Activated naive CD8-positive, alpha-beta T cell treated with anti-CD3 and anti-CD28 coated beads, Interleukin-2, amount 50 U/mL, for 24 hours (primary cell): ENCODE data around the gene MACC1.

Source experiments
- ATAC-seq: fragments of 150-1000 bp; cut with Tn5 transposase; one replicate; pipeline ENCODE4 v1.10.0; 2021
- DNase-seq: peaks from one replicate; pipeline ENCODE4 v3.0.0; 2021
- H3K27ac Mint-ChIP-seq: one replicate; pipeline ENCODE4 v1.8.0; 2021; ENCODE audit warnings: mild to moderate bottlenecking, mixed read lengths
- H3K27me3 Mint-ChIP-seq: one replicate; pipeline ENCODE4 v1.8.0; 2021; ENCODE audit warnings: mixed read lengths
- H3K36me3 Mint-ChIP-seq: one replicate; pipeline ENCODE4 v1.8.0; 2021; ENCODE audit warnings: low read depth, mixed read lengths
- H3K4me1 Mint-ChIP-seq: one replicate; pipeline ENCODE4 v1.8.0; 2021; ENCODE audit warnings: mixed read lengths
- H3K4me3 Mint-ChIP-seq: one replicate; pipeline ENCODE4 v1.8.0; 2021; ENCODE audit warnings: mild to moderate bottlenecking, moderate library complexity, mixed read lengths
- H3K9me3 Mint-ChIP-seq: one replicate; pipeline ENCODE4 v1.8.0; 2021; ENCODE audit warnings: mixed read lengths

The MACC1 gene

DNA sequence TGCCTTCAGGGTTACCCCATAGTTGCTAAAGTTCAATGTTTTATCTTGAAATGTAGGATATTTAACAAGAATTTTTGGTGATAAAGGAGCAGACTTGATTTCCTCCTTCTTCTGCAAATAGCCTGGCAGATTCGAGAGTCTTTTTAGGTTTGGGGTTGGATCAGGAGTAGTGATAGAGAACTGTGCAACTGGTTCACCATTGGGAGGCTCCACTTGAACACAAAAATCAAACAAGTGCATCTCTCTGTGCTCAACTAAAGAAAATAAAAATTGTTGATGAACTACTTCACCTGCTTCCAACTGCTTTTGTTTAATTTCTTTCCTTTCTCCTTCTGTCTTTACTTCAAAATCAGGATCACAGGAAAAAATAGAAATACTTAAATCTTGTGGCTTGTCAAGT is 58.5 kb downstream of the MACC1 start:
- Mint-ChIP-seq H3K9me3 (no peaks in the 10 kb centered on the region), H3K27ac (no peak overlapping the region), H3K4me1 (no peaks in the 10 kb centered on the region), H3K36me3 (no peaks in the 10 kb centered on the region), H3K27me3 (no peaks in the 10 kb centered on the region), H3K4me3 (no peak overlapping the region)
- ATAC-seq: no peak
- no peak for DNase-seq

DNA sequence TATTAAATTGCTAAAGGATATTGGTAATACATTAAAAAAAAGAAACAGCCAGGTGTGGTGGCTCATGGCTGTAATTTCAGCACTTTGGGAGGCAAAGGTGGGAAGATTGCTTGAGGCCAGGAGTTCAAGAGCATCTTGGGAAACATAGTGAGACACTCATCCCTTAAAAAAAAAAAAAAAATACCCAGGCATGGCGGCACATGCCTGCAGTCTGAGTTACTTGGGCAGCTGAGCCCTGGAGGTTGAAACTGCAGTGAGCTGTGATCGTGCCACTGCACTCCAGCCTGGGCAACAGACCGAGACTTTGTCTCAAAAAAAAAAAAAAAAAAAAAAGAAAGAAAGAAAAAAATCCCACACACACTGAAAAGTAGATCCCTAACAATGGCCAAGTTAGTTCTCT is 59.7 kb downstream of the MACC1 start:
- no peaks in the 10 kb centered on the region for H3K27me3 Mint-ChIP-seq
- H3K36me3 Mint-ChIP-seq: no peaks in the 10 kb centered on the region
- H3K4me3 Mint-ChIP-seq: no peak overlapping the region
- no peaks in the 10 kb centered on the region for H3K9me3 Mint-ChIP-seq
- no peaks in the 10 kb centered on the region for H3K4me1 Mint-ChIP-seq
- DNase-seq (no peak), ATAC-seq (no peak)
- H3K27ac Mint-ChIP-seq: no peak overlapping the region

DNA sequence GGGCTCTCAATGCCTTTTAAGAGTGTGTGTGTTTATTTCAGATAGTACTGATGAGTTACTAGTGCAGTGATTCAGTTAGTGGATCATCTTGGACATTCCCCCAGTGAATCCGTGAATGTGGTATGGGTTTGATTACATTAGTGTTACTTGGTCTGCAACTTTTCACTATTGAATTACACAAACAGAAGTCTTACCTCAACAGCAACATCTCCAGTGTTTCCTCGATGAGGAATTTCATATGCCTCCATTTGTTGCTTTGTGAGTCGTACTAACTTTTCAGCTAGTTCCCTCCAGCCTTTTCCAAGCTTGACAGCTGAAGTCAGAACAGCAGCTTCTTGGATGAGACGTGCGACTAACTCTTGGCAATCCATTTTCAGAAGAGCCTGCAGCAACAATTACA is 63.2 kb downstream of the MACC1 start:
- DNase-seq (no peak), ATAC-seq (no peak)
- no peak overlapping the region for H3K4me3 Mint-ChIP-seq
- no peaks in the 10 kb centered on the region for H3K27me3 Mint-ChIP-seq
- H3K36me3 Mint-ChIP-seq: no peaks in the 10 kb centered on the region
- H3K9me3 Mint-ChIP-seq: no peaks in the 10 kb centered on the region
- no peaks in the 10 kb centered on the region for H3K4me1 Mint-ChIP-seq
- no peak overlapping the region for H3K27ac Mint-ChIP-seq

DNA sequence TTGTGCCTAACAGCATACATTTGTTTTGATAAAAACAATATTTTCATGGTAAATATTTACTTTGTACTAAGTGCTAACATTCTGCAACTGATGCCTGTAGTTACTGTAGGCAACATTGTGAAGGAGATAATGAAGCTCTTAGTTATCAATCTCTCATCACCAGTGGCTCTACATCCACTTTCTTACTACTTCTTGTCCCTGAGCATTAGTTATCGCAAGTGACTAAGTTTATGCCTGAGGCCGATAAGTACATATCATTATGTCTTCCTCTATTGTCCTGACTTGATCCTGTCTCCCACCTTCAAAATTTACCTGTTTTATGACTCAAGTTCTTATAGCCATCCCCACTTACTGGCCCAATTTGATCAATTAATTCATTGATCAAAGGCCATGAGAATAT is 63.6 kb downstream of the MACC1 start:
- Mint-ChIP-seq H3K36me3 (no peaks in the 10 kb centered on the region), H3K4me1 (no peaks in the 10 kb centered on the region), H3K27me3 (no peaks in the 10 kb centered on the region), H3K4me3 (no peak overlapping the region), H3K27ac (no peak overlapping the region), H3K9me3 (no peaks in the 10 kb centered on the region)
- no peak for ATAC-seq
- no peak for DNase-seq

DNA sequence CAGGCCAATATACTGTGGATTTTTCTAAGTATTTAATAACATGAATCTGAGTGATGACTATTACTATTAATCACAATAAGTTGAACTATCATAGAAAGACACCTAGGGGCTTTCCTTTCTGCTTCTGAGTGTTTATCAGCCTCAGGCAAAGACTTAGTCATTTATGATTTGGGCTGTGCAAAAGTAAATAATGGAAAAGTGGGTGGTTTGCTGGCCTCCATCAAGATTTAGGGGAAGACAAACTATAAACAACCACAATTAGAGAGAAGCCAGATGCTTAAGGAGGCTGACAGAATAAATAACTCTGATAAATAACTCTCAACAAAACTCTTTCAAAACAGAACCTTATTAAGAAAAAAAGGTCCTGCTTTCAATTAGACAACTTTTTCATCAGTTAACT is 64.7 kb downstream of the MACC1 start:
- Mint-ChIP-seq H3K4me3 (no peak overlapping the region), H3K27ac (no peak overlapping the region)
- no peak for ATAC-seq

DNA sequence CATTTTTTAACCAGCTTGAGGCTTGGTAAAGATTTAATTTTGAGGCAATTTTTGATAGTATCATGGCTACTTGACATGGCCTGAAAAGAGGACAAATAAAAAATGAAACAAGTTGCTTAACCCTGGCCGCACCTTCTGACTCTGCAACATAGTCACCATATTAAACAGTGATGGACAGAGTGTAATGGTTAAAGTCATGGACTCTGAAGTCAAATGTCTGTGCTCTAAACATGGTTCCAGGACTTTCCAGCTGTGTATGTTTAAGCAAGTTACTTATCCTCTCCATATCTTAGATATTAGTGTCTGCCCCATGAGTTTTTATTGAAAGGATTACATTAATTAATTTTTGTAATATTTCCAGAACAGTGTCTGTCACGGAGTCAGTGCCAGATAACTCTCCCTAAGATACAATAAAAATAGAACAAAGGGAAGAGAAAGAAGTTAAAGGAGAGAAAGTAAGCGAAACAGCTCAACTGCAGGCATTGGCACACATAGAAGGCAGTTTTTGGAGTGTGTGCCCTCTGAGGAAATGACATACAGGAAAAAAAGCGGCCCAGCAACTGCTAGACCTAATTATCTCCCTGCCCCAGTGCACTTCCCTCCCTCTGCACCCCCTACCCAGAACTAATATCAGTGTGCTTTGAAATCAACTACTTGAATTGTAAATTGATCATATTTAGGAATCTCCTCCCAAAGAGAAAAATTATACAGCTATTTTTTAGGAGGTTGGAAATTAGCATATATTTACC is 65.3 kb downstream of the MACC1 start:
- no peak overlapping the region for H3K4me3 Mint-ChIP-seq
- DNase-seq: no peak
- no peaks in the 10 kb centered on the region for H3K4me1 Mint-ChIP-seq
- H3K27ac Mint-ChIP-seq: no peak overlapping the region
- no peak for ATAC-seq
- no peaks in the 10 kb centered on the region for H3K9me3 Mint-ChIP-seq
- H3K36me3 Mint-ChIP-seq: no peaks in the 10 kb centered on the region
- H3K27me3 Mint-ChIP-seq: no peaks in the 10 kb centered on the region

More for the DNA sequence above, 64.7 kb downstream of the MACC1 start:
- no peaks in the 10 kb centered on the region for H3K27me3 Mint-ChIP-seq
- H3K36me3 Mint-ChIP-seq: no peaks in the 10 kb centered on the region
- no peaks in the 10 kb centered on the region for H3K4me1 Mint-ChIP-seq
- no peak for DNase-seq
- no peaks in the 10 kb centered on the region for H3K9me3 Mint-ChIP-seq

DNA sequence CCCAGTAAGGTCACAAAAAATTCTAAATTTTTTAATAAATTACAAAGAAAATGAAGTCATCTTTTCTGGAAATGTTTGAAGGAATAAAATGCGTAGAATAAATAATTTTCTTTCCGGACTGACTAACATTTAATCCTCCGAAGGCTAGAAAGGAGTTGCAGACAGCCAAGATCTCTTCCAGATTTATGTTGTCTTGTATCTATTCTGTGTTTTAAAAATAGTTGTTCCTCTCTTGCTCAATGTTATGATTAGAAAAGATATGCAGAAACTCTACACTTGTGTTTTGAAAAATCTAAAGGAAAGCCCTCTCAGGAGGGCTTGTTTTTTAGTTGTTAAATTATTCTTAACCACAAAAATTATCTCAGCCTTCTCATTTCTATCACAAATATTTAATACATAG is 70.7 kb downstream of the MACC1 start:
- H3K4me1 Mint-ChIP-seq: no peaks in the 10 kb centered on the region
- no peaks in the 10 kb centered on the region for H3K9me3 Mint-ChIP-seq
- H3K27ac Mint-ChIP-seq: no peak overlapping the region
- no peak for DNase-seq
- ATAC-seq: no peak
- H3K36me3 Mint-ChIP-seq: no peaks in the 10 kb centered on the region
- H3K27me3 Mint-ChIP-seq: no peaks in the 10 kb centered on the region
- H3K4me3 Mint-ChIP-seq: no peak overlapping the region

DNA sequence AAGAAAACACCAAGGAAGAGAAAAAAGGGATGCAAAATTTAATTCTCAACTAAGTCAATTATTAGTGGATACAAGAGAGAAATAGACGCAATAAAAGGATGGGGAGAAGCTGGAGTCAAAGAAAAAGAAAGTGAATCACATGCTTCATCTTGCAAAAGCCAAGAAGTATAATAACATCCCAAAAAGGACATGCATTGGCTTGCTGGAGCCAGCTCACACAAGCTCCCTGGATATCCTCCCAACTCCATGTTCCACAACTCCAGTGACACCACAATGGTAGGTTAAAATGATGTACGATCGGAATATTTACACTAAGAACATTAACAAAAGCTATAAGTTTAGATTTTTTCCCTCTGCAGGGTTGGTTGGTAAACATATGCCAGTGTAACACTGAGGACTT is 72.4 kb downstream of the MACC1 start:
- H3K4me3 Mint-ChIP-seq: no peak overlapping the region
- no peaks in the 10 kb centered on the region for H3K4me1 Mint-ChIP-seq
- H3K27ac Mint-ChIP-seq: no peak overlapping the region
- DNase-seq (no peak), ATAC-seq (no peak)
- H3K27me3 Mint-ChIP-seq: no peaks in the 10 kb centered on the region
- H3K9me3 Mint-ChIP-seq: no peaks in the 10 kb centered on the region
- peaks cover 1% of the 10 kb centered on the region for H3K36me3 Mint-ChIP-seq

DNA sequence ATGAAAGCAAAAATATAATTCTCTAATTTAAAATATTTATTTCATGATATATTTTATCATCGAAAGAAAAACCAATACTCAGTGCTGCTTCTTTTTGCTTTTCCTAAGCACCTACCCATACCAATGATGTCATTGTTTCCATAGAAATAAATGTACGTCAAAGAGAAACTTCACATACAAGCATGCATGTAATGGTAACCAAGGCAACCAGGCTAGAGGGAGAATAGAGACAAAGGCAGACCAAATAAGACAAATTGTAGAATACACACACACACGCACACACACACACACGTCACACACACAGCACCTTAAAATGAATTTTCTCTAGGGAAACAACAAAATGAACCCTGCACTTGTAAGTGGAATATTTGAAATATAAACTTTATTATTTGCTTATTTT is 75.5 kb downstream of the MACC1 start:
- peaks cover 1% of the 10 kb centered on the region for H3K36me3 Mint-ChIP-seq
- no peaks in the 10 kb centered on the region for H3K27me3 Mint-ChIP-seq
- no peak for DNase-seq
- H3K27ac Mint-ChIP-seq: no peak overlapping the region
- no peaks in the 10 kb centered on the region for H3K4me1 Mint-ChIP-seq
- H3K9me3 Mint-ChIP-seq: no peaks in the 10 kb centered on the region
- ATAC-seq: no peak
- no peak overlapping the region for H3K4me3 Mint-ChIP-seq

DNA sequence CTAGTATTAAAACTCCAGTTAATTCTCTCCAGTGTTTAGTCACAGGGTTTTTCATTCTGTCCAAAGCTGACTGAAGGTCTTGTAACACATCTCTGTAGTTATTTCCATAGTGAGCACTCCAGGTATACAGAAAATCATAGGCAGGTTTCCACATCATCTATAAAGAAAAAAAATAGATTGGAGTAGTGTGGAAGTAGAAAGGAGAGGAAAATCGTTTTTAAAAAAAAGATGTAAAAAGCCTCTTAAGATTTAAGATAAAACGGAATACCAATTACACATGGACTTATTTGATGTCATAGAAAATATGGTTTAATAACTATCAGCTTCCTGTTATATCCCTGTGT is 76.2 kb downstream of the MACC1 start:
- H3K9me3 Mint-ChIP-seq: no peaks in the 10 kb centered on the region
- no peak overlapping the region for H3K4me3 Mint-ChIP-seq
- H3K36me3 Mint-ChIP-seq: peaks cover 1% of the 10 kb centered on the region
- no peak for ATAC-seq
- DNase-seq: no peak
- no peak overlapping the region for H3K27ac Mint-ChIP-seq
- no peaks in the 10 kb centered on the region for H3K27me3 Mint-ChIP-seq
- H3K4me1 Mint-ChIP-seq: no peaks in the 10 kb centered on the region

DNA sequence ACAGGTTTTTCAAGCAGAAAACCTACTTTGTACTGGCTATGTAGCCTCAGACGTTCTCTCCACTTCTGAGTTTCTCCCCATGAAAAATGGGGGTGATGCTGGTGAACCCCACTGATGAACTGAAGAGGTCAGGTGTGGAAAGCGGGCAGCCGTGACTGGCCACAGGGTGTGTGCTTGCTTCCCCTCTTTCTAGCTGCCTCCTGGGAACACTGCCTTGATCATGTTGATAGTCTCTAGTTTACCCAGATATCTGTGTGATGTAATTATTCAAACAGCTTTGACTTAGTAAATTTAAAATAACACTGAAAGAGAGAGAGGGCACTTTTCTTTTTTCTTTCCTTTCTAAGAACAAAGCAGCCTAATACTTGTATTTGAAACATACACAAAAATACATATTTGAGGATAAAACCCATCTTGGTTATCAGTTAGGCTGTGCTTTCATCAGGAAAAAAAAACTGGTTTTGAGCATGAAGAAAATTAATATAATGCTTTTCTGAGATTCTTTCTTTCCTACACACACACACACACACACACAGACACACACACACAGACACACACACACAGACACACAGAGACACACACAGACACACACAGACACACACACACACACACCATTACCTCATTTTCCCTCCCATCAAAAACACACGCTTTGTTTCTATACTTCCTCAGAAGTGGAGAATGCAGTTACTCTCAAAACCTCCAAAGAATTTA is 76.7 kb downstream of the MACC1 start:
- H3K4me1 Mint-ChIP-seq: no peaks in the 10 kb centered on the region
- H3K27ac Mint-ChIP-seq: no peak overlapping the region
- H3K27me3 Mint-ChIP-seq: no peaks in the 10 kb centered on the region
- H3K9me3 Mint-ChIP-seq: no peaks in the 10 kb centered on the region
- no peak overlapping the region for H3K4me3 Mint-ChIP-seq
- H3K36me3 Mint-ChIP-seq: peaks cover 1% of the 10 kb centered on the region
- DNase-seq (no peak), ATAC-seq (no peak)

DNA sequence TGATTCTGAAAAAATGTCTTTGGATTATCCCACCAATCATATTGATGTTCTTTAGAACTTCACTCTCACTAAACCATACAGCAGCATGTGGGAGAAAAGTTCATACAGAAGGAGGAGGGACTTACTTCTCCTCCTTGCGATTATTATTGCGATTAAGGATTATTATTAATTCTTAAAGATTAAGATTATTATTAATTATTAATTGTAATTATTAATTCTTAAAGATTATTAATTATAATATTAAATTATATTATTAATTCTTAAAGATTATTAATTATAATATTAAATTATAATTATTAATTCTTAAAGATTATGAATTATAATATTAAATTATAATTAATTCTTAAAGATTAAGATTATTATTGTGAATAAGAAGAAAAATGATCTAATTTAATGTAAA is 80.5 kb downstream of the MACC1 start:
- DNase-seq (no peak), ATAC-seq (no peak)
- no peak overlapping the region for H3K27ac Mint-ChIP-seq
- H3K9me3 Mint-ChIP-seq: no peaks in the 10 kb centered on the region
- H3K27me3 Mint-ChIP-seq: no peaks in the 10 kb centered on the region
- peaks cover 1% of the 10 kb centered on the region for H3K36me3 Mint-ChIP-seq
- H3K4me1 Mint-ChIP-seq: peaks cover 3% of the 10 kb centered on the region
- H3K4me3 Mint-ChIP-seq: no peak overlapping the region

DNA sequence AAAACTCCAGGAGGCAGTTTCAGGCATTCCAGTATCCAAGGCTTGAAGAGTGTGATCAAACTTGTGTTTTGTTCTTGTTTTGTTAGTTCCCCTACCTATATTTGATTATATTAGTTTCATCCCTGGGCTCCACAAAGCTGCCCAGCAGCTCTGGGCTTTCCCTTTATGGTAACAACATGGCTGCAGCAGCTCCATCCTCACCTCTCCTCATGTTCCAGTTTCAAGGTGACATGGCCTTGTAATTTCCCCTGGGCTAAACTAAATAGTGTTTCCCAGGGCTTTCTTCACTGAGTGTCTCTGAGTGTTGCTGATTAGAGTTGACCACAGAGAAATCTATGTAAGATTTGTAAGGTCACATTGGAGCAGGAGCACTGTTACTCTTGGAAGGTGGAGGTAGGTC is 83.4 kb downstream of the MACC1 start:
- no peak for DNase-seq
- no peaks in the 10 kb centered on the region for H3K9me3 Mint-ChIP-seq
- no peak for ATAC-seq
- no peaks in the 10 kb centered on the region for H3K36me3 Mint-ChIP-seq
- H3K4me3 Mint-ChIP-seq: no peak overlapping the region
- H3K4me1 Mint-ChIP-seq: peaks cover 3% of the 10 kb centered on the region
- no peaks in the 10 kb centered on the region for H3K27me3 Mint-ChIP-seq
- H3K27ac Mint-ChIP-seq: no peak overlapping the region

DNA sequence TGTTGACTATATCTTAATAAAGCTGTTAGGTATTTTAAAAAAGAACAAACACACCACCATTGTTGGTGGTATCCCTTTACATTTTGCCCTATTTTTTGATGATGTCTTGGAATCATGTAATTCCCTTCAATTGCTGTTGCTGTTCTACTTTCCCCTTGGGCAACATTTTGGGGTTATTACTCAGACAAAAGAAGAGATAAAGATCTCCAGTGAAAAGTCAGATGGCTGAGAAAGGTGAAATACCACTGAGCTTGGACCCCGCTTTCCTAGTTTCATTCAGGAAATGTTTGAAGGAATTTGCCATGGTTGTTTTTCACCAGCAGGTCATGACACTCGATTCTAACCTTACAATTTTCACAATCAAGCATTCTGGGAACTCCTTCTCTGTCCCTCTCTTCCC is 84.6 kb downstream of the MACC1 start:
- ATAC-seq: no peak
- no peaks in the 10 kb centered on the region for H3K9me3 Mint-ChIP-seq
- no peaks in the 10 kb centered on the region for H3K27me3 Mint-ChIP-seq
- H3K36me3 Mint-ChIP-seq: no peaks in the 10 kb centered on the region
- DNase-seq: no peak
- H3K4me1 Mint-ChIP-seq: peaks cover 3% of the 10 kb centered on the region
- no peak overlapping the region for H3K27ac Mint-ChIP-seq
- H3K4me3 Mint-ChIP-seq: no peak overlapping the region

DNA sequence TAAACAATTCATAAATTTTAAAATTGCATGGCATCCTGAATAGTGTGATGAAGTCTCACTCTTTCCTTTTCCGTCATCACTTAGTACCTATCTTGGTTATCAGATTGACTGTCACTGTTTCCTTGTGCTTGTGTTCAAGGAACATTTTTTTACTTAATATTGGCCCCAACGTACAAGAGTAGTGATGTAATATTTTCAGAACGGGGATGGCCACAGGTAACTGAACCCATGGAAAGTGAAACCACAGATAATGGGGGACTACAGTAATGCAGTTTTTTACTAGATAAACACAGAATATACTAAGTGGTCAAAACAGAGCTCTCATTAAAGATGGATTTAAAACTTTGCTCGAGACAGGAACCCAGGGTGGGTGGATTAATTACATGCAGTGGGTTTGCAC is 85.4 kb downstream of the MACC1 start:
- no peak overlapping the region for H3K27ac Mint-ChIP-seq
- ATAC-seq: no peak
- H3K27me3 Mint-ChIP-seq: no peaks in the 10 kb centered on the region
- DNase-seq: no peak
- H3K9me3 Mint-ChIP-seq: no peaks in the 10 kb centered on the region
- H3K4me1 Mint-ChIP-seq: peaks cover 3% of the 10 kb centered on the region
- H3K36me3 Mint-ChIP-seq: no peaks in the 10 kb centered on the region
- no peak overlapping the region for H3K4me3 Mint-ChIP-seq

DNA sequence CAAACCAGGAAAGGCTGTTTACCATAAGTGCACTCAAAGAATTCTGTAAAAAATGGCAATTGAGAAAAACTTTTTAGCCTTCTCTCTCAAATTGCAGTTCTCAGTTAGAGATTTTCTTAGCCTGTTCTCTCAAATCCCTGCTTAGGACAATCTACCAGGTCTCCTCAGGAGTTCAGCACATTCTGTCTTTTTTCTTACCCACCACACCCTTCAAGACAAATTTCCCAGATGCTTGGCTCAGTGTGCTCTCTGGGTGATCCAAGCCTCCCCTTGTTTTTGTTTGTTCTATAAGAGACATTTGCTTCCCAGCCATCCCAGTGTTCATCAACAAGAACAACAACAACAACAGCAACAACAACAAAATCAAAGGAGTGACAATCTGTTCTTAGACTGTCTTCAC is 87.3 kb downstream of the MACC1 start:
- Mint-ChIP-seq H3K27me3 (no peaks in the 10 kb centered on the region), H3K27ac (no peak overlapping the region), H3K36me3 (no peaks in the 10 kb centered on the region), H3K4me3 (no peak overlapping the region), H3K4me1 (peaks cover 3% of the 10 kb centered on the region), H3K9me3 (no peaks in the 10 kb centered on the region)
- no peak for ATAC-seq
- DNase-seq: no peak
